Subcutaneous abdominal adipose tissue (tissue), 5 donors: Measurements from ENCODE around the gene SSR3.
A peak's percentile ranks its signal among the peaks of the same experiment; 100 is the strongest.

ENCODE experiments used
- H3K27ac ChIP-seq: one replicate; pipeline ENCODE4 v1.7.0; 2013; ENCODE audit warnings: low read depth, mild to moderate bottlenecking, inconsistent platforms, low read length, moderate library complexity
- H3K27me3 ChIP-seq, 5 donors: one replicate each; pipeline ENCODE4 v1.7.0; 2013; ENCODE audit warnings: low read length in 5 of 5, inconsistent platforms in 1 of 5; ENCODE audit not compliant: control insufficient read depth in 5 of 5, insufficient read depth in 4 of 5
- H3K36me3 ChIP-seq, 5 donors: one replicate each; pipeline ENCODE4 v1.7.0; 2013; ENCODE audit warnings: low read length in 5 of 5; ENCODE audit not compliant: control insufficient read depth in 5 of 5, insufficient read depth in 5 of 5
- H3K4me1 ChIP-seq, 5 donors: one replicate each; pipeline ENCODE4 v1.7.0; 2013; ENCODE audit warnings: low read length in 5 of 5, mild to moderate bottlenecking in 3 of 5, moderate library complexity in 1 of 5; ENCODE audit not compliant: control insufficient read depth in 5 of 5, insufficient read depth in 5 of 5
- H3K4me3 ChIP-seq, 5 donors: one replicate each; pipeline ENCODE4 v1.7.0; 2013; ENCODE audit warnings: low read length in 5 of 5, low read depth in 1 of 5
- H3K9ac ChIP-seq, 5 donors: one replicate each; pipeline ENCODE4 v1.7.0; 2013; ENCODE audit warnings: low read length in 5 of 5, mild to moderate bottlenecking in 4 of 5, moderate library complexity in 3 of 5
- H3K9me3 ChIP-seq, 5 donors: one replicate each; pipeline ENCODE4 v1.7.0; 2013; ENCODE audit warnings: low read length in 5 of 5; ENCODE audit not compliant: control insufficient read depth in 5 of 5
- donor health status: healthy.
- donor health status: healthy.
- donor health status: healthy.
- donor health status: healthy.
- donor health status: healthy.

The SSR3 gene

DNA sequence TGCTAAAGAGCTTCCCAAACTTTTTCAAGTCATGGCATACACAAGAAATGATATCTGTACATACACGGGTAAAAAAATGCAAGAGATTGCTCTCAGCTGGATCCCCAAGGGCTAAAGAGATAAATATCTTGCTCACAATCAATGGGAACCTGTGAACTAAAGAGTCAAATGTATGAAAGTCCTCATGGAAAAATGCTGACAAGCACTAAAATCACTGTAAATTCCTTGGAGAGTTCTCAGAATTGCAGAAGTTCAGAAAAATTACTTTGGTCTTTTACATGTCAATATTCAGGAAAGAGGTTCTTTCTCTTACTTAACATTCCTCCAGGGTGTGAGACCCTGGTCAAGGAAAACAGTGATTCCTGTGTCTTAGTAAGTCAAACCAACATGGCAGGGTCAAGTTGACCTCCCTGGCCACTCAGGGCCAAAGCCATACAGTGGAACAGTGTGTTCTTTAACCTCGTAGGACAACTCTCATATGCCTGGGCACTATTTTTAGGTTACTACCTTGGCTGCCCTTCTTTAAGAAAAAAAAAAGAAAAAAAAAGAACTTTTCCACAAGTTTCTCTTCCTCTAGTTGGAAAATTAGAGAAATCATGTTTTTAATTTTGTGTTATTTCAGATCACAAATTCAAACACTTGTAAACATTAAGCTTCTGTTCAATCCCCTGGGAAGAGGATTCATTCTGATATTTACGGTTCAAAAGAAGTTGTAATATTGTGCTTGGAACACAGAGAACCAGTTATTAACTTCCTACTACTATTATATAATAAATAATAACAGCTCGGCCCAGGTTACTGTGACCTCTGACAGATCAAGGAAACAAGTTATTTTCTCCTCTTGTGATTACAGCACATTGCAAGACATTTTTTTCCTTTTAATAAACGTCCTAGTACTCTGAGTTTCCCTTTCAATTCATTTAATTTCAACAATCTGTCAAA is 12.5 kb downstream of the SSR3 start:
- H3K9me3 ChIP-seq: no peaks in the 10 kb centered on the region
- peaks cover 0 to 24% (median 21%) of the 10 kb centered on the region in 5 donors for H3K4me1 ChIP-seq
- H3K27ac ChIP-seq: peak overlapping the region; percentile 79
- H3K9ac ChIP-seq: peak overlapping the region in 4 of 5 donors; percentile 11 to 58 (median 30)
- H3K36me3 ChIP-seq: peaks cover 19 to 50% (median 40%) of the 10 kb centered on the region in 5 donors
- H3K27me3 ChIP-seq: no peaks in the 10 kb centered on the region
- H3K4me3 ChIP-seq: no peak overlapping the region

- no peaks in the 10 kb centered on the region for H3K9me3 ChIP-seq
- H3K36me3 ChIP-seq: peaks cover 5 to 31% (median 26%) of the 10 kb centered on the region in 5 donors
- no peak overlapping the region for H3K4me3 ChIP-seq
- no peak overlapping the region for H3K9ac ChIP-seq
- H3K27me3 ChIP-seq: no peaks in the 10 kb centered on the region
- no peak overlapping the region for H3K27ac ChIP-seq
- H3K4me1 ChIP-seq: peaks cover 5 to 35% (median 31%) of the 10 kb centered on the region in 5 donors
These were observed 15.1 kb downstream of the SSR3 start for GRCh38 chr3:156539802-156540201.

DNA sequence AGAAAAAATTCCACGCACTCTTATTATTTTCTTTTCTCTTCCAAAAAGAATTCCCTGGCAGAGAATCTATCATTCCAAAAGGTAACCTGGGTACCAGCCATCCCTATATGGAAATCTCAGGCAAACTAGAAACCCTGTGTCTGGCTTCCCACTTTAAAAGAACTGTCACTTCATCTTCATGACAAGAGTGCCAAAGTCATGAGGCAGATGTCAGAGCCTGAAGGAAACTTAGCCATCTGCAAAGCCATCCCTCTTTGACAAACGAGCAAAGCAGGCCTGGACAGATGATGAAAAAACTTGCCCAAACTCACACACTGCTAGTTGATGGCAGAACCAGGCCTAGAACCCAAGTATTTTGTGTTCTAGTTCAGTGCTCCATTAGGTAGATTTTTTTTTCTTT is 15.9 kb downstream of the SSR3 start:
- no peaks in the 10 kb centered on the region for H3K27me3 ChIP-seq
- no peak overlapping the region for H3K9ac ChIP-seq
- no peak overlapping the region for H3K27ac ChIP-seq
- H3K36me3 ChIP-seq: peaks cover 5 to 31% (median 23%) of the 10 kb centered on the region in 5 donors
- no peaks in the 10 kb centered on the region for H3K9me3 ChIP-seq
- peaks cover 5 to 34% (median 32%) of the 10 kb centered on the region in 5 donors for H3K4me1 ChIP-seq
- no peak overlapping the region for H3K4me3 ChIP-seq

DNA sequence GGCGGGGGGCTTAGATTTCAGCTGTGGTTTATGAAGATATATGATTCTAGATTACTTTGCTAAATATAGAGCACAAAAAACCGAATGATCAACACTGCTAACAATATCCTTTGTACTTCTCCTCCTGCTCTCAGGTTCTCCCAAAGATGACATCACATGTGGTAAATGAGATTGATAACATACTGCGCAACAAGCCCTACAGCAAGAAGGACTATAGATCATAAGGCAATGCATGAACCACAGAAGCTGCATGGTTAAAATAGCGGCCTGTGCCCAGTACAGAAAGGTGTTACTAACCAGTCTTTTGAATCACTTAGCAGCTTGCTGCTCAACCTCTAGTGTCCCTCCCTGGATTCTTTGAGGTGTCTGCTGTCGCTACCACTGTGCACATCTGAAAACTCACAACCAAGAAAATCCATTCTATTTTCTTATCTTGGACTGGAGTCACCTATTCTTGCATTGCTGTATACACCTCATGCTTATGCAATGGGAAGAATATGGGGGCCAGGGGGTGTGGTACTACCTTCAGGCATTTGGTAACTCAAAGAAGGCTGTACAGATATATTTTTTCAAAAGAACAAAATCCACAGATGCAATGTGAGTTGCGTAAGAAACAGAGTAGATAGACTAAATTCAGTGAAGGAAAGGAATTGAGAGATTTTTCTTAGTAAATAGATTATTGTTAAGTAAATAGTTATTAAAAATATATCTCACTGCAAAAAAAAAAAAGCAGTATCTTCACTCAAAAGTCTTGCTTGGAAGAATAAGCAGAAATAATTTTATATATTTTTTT is 18.2 kb downstream of the SSR3 start:
- peaks cover 8 to 21% (median 12%) of the 10 kb centered on the region in 5 donors for H3K4me1 ChIP-seq
- H3K27ac ChIP-seq: peak overlapping the region; percentile 83
- H3K9me3 ChIP-seq: no peaks in the 10 kb centered on the region

GRCh38 chr3:156535798-156536197 is 19.1 kb downstream of the SSR3 start:
- Histone ChIP-seq H3K27ac (peak overlapping the region; percentile 83), H3K27me3 (no peaks in the 10 kb centered on the region), H3K9ac (peak overlapping the region in 3 of 5 donors; percentile 35 to 63 (median 43)), H3K9me3 (no peaks in the 10 kb centered on the region), H3K4me1 (peaks cover 6 to 17% (median 12%) of the 10 kb centered on the region in 5 donors), H3K4me3 (no peak overlapping the region), H3K36me3 (peaks cover 12 to 33% (median 19%) of the 10 kb centered on the region in 5 donors)

More for the DNA sequence above, 18.2 kb downstream of the SSR3 start:
- Histone ChIP-seq H3K9ac (no peak overlapping the region), H3K36me3 (peaks cover 5 to 26% (median 16%) of the 10 kb centered on the region in 5 donors), H3K27me3 (no peaks in the 10 kb centered on the region), H3K4me3 (no peak overlapping the region)

DNA sequence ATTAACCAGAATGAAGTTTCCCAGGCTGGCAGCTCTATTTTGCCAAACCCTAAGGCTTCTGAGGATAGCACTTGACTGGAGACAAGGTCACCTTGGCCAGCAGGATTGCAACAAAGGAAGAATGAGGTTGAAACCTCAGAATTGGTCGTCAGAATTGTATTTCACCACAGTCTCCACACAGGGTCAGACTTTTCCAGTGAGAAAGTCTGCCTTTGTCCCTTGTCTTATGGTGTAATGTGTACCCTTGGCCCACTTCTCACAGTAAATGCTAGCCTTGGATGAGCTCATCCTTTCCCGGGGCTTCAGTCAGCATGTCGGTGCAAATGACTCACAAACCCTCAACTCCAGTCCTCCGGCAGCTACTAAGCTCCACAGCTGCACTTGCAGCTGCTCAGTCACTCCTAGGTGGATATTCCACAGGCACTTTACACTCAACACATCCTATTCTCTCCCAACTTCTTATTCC is 19.7 kb downstream of the SSR3 start:
- H3K36me3 ChIP-seq: peaks cover 12 to 34% (median 19%) of the 10 kb centered on the region in 5 donors
- H3K9me3 ChIP-seq: no peaks in the 10 kb centered on the region
- peak overlapping the region; percentile 83 for H3K27ac ChIP-seq
- peaks cover 6 to 17% (median 12%) of the 10 kb centered on the region in 5 donors for H3K4me1 ChIP-seq
- peak overlapping the region in 3 of 5 donors; percentile 32 to 63 (median 35) for H3K9ac ChIP-seq
- no peaks in the 10 kb centered on the region for H3K27me3 ChIP-seq
- H3K4me3 ChIP-seq: no peak overlapping the region

DNA sequence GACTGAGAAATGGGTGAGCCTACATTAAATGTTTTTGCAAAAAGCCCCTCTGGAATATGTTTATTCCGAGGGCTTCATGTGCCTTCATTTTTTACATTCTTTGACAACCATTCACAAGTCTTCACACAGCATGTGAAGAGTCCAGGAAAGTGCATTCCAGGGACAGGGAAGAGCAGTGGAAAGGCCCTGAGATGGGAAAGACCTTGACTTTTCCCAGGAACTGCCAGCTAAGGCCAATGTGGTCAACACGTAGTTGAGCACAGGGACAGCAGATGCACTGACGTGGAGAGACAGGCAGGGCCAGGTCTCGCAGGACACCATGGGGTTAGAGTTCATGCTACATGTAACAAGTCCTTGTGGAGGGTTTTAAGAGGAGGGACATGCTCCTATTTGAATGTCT is 21.7 kb downstream of the SSR3 start:
- Histone ChIP-seq H3K4me3 (no peak overlapping the region), H3K27ac (no peak overlapping the region), H3K9ac (no peak overlapping the region), H3K27me3 (no peaks in the 10 kb centered on the region), H3K36me3 (peaks cover 7 to 24% (median 9%) of the 10 kb centered on the region in 5 donors), H3K9me3 (no peaks in the 10 kb centered on the region), H3K4me1 (peaks cover 6 to 17% (median 12%) of the 10 kb centered on the region in 5 donors)

GRCh38 chr3:156532730-156533129 is 22.2 kb downstream of the SSR3 start:
- Histone ChIP-seq H3K27ac (no peak overlapping the region), H3K36me3 (peaks cover 6 to 26% (median 9%) of the 10 kb centered on the region in 5 donors), H3K9me3 (no peaks in the 10 kb centered on the region), H3K4me3 (no peak overlapping the region), H3K4me1 (peaks cover 6 to 17% (median 12%) of the 10 kb centered on the region in 5 donors), H3K9ac (no peak overlapping the region), H3K27me3 (no peaks in the 10 kb centered on the region)

DNA sequence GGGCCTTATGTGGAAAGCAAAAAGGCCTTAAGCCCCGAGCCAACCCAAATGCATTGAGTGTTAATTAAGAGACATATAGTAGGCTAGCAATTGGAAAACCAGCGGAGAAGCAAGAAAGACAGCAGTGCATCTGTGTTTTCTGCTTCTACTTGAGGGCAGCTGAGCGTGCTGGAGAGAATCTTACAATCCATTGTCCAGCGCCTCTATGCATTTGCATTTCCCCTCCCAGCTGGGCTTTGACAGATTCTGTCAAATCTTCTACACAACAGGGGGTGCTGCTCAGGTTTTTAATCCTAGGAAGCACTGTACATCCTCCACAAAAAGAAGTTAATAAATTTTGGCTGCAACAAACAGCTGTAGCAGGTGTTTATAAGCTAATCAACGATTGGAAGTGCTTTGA is 23.9 kb downstream of the SSR3 start:
- no peaks in the 10 kb centered on the region for H3K27me3 ChIP-seq
- H3K27ac ChIP-seq: no peak overlapping the region
- no peaks in the 10 kb centered on the region for H3K9me3 ChIP-seq
- H3K9ac ChIP-seq: no peak overlapping the region
- peaks cover 6 to 16% (median 12%) of the 10 kb centered on the region in 5 donors for H3K4me1 ChIP-seq
- H3K36me3 ChIP-seq: peaks cover 0 to 27% (median 7%) of the 10 kb centered on the region in 5 donors
- no peak overlapping the region for H3K4me3 ChIP-seq
